RWPE2 (cell line): ENCODE data around the gene VWA5B2.

Source experiments
- ATAC-seq: fragments of 200-7000 bp; cut with Tn5 transposase; 3 replicates; pipeline ENCODE4 v1.9.1; 2021; ENCODE audit warnings: low read depth
- DNase-seq: peaks from one replicate; pipeline ENCODE4 v3.0.0-alpha.2; 2020; ENCODE audit warnings: low spot score
- H3K27ac ChIP-seq: fragments of 450-650 bp; 2 replicates; pipeline ENCODE4 v1.5.1; 2017; ENCODE audit warnings: mild to moderate bottlenecking; ENCODE audit not compliant: poor library complexity, severe bottlenecking
- H3K27me3 ChIP-seq: fragments of 250-450 bp; sonication (Bioruptor Pico); 2 replicates; pipeline ENCODE4 v1.5.1; 2021; ENCODE audit warnings: mild to moderate bottlenecking, moderate library complexity; ENCODE audit not compliant: insufficient read depth, poor library complexity, severe bottlenecking
- H3K36me3 ChIP-seq: fragments of 250-450 bp; sonication (Bioruptor Pico); 2 replicates; pipeline ENCODE4 v1.5.1; 2020; ENCODE audit warnings: low read depth, mild to moderate bottlenecking, moderate library complexity
- H3K4me1 ChIP-seq: fragments of 250-450 bp; sonication (Bioruptor Pico); 2 replicates; pipeline ENCODE4 v1.5.1; 2021; ENCODE audit warnings: mild to moderate bottlenecking, moderate library complexity; ENCODE audit not compliant: insufficient read depth, poor library complexity, severe bottlenecking
- H3K4me3 ChIP-seq: fragments of 250-450 bp; sonication (Bioruptor Pico); 2 replicates; pipeline ENCODE4 v1.5.1; 2021; ENCODE audit warnings: mild to moderate bottlenecking, moderate library complexity; ENCODE audit not compliant: severe bottlenecking
- H3K9me3 ChIP-seq: fragments of 250-450 bp; sonication (Bioruptor Pico); 2 replicates; pipeline ENCODE4 v1.5.1; 2021; ENCODE audit warnings: mild to moderate bottlenecking, moderate library complexity; ENCODE audit not compliant: severe bottlenecking
- TF ChIP-seq, protein P1 (sequence below): fragments of 450-650 bp; IDR thresholded peaks from one replicate; pipeline ENCODE4 v1.5.1; 2017; ENCODE audit warnings: mild to moderate bottlenecking, moderate library complexity; ENCODE audit not compliant: poor library complexity, severe bottlenecking

The VWA5B2 gene

DNA sequence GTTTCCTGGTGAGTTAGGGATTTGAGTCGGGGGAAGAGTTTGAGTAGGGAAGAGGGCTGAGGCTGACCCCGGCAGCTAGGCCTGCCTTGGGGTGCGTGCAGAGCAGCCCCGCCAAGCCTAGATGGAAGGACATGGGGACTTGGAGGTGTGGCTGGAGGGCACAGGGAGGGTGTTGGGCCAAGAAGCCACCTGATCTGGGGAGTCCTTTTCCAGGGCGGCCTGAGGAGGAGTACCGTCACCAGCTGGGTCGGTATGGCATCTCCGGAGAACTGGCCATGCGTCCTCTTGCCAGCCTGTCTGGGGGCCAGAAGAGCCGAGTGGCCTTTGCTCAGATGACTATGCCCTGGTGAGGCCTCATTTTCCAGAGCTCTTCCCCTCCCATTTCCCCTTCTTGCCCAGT, 36.5 kb upstream of the VWA5B2 start:
- H3K4me1 ChIP-seq = no peaks in the 10 kb centered on the region
- H3K36me3 ChIP-seq = peaks cover 57% of the 10 kb centered on the region
- no peak overlapping the region for H3K4me3 ChIP-seq
- no peak for DNase-seq
- TF ChIP-seq, protein P1, sequence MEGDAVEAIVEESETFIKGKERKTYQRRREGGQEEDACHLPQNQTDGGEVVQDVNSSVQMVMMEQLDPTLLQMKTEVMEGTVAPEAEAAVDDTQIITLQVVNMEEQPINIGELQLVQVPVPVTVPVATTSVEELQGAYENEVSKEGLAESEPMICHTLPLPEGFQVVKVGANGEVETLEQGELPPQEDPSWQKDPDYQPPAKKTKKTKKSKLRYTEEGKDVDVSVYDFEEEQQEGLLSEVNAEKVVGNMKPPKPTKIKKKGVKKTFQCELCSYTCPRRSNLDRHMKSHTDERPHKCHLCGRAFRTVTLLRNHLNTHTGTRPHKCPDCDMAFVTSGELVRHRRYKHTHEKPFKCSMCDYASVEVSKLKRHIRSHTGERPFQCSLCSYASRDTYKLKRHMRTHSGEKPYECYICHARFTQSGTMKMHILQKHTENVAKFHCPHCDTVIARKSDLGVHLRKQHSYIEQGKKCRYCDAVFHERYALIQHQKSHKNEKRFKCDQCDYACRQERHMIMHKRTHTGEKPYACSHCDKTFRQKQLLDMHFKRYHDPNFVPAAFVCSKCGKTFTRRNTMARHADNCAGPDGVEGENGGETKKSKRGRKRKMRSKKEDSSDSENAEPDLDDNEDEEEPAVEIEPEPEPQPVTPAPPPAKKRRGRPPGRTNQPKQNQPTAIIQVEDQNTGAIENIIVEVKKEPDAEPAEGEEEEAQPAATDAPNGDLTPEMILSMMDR = no peak
- H3K27ac ChIP-seq = no peak overlapping the region
- H3K9me3 ChIP-seq = no peaks in the 10 kb centered on the region
- no peaks in the 10 kb centered on the region for H3K27me3 ChIP-seq
- ATAC-seq = no peak

DNA sequence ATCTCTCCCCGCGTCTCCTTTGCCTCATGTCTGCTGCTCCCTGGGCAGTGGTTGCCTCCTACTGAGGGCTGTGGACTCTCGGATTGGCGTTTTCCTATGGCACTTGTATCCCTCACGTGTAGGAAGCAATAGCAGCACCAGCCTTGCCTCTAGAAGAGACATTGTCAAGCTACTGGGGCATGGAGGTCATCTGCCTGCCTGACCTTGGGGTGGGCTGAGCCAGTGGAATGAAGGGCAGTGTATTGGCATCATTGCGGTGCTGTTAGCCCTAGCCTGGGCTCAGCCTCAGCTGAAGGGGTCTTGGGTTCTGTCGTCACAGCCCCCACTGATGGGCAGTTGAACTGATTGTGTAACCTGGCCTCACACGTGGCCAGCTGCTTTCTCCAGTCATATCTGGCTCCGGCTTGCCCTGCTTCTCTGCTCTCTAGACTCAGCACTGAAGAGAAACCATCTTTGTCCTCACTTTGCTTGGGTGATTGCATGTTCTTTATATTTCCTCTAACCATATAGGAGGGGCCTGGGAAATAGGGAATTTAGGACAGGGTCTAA, 35.3 kb upstream of the VWA5B2 start:
- Histone ChIP-seq H3K4me1 (no peaks in the 10 kb centered on the region), H3K27me3 (no peaks in the 10 kb centered on the region), H3K9me3 (no peaks in the 10 kb centered on the region), H3K27ac (no peak overlapping the region), H3K4me3 (no peak overlapping the region), H3K36me3 (peaks cover 45% of the 10 kb centered on the region)
- TF ChIP-seq, protein P1 = no peak
- no peak for ATAC-seq
- DNase-seq = no peak

DNA sequence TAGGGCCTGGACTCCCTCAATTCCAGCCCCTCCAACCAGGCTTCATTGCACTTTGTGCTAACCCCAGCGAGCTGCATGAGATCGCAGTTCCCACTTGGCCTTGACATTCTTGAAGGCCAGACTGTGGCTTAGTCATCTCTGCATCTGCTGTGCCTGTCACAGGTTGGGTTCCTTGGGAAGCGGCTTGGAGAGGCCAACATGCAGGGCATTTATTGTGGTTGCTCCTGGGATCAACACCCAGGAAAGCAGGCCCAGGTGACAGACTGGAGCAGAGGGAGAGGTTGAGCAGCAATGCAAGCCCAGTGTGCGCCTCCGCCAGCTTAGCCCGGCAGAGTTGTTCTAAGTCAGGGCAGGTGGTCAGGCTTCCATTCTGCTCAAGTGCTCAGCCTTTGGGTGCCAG, 32.8 kb upstream of the VWA5B2 start:
- Histone ChIP-seq H3K36me3 (peaks cover 21% of the 10 kb centered on the region), H3K9me3 (no peaks in the 10 kb centered on the region), H3K27me3 (no peaks in the 10 kb centered on the region), H3K27ac (no peak overlapping the region), H3K4me3 (no peak overlapping the region), H3K4me1 (no peaks in the 10 kb centered on the region)
- TF ChIP-seq, protein P1 = no peak
- DNase-seq (no peak), ATAC-seq (peak; percentile 19; the same call in 2 of the 3 replicates)

DNA sequence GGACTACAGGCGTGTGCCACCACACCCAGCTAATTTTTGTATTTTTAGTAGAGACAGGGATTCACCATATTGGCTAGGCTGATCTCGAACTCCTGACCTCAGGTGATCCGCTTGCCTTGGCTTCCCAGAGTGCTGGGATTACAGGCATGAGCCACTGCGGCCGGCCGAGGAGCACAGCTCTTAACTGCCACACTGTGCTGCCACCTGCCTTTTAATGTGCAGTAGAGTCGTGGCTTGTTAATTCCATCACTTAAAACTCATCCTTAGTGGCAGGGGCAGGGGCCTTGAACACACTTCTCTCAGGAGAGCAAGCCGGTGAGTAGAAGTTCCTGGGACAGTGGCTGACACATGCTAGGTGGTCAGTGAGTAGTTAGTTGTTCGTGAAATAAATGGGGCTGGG, 30.9 kb upstream of the VWA5B2 start:
- Histone ChIP-seq H3K9me3 (no peaks in the 10 kb centered on the region), H3K4me3 (no peak overlapping the region), H3K4me1 (no peaks in the 10 kb centered on the region), H3K36me3 (peaks cover 6% of the 10 kb centered on the region), H3K27ac (no peak overlapping the region), H3K27me3 (no peaks in the 10 kb centered on the region)
- ATAC-seq (no peak), DNase-seq (no peak)
- TF ChIP-seq, protein P1 = no peak

DNA sequence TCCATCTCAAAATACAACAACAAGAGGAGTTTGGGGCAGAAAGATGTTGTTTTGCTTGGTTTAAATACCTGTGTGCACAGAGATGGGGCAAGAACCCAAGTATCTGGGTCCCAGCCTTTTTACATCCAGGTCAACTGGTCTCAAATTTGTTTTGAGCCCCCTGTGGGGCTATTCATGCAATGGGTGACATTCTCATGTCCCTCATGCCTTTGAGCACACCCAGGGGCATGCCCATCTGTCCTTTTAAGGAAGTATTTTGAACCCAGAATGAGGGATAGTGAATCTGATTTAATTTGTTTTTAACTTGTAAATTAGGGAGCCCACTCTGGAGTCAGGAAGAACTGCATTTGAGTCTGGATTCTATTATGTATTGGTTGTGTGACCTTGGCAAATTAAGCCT, 28.6 kb upstream of the VWA5B2 start:
- DNase-seq (no peak), ATAC-seq (no peak)
- TF ChIP-seq, protein P1 = no peak
- no peaks in the 10 kb centered on the region for H3K9me3 ChIP-seq
- H3K36me3 ChIP-seq = no peaks in the 10 kb centered on the region
- H3K27ac ChIP-seq = no peak overlapping the region
- no peaks in the 10 kb centered on the region for H3K4me1 ChIP-seq
- no peak overlapping the region for H3K4me3 ChIP-seq
- H3K27me3 ChIP-seq = no peaks in the 10 kb centered on the region
